HG02588 (cell line): Measurements from ENCODE around the gene PROZ.
"Not testable (repeated sequence)": the region's sequence is repeated elsewhere in the genome, so short reads cannot be mapped to it uniquely, and the experiment has no call there.

Experiments
- ATAC-seq: cut with Tn5 transposase; IDR thresholded peaks from one replicate; pipeline ENCODE4 v1.9.1; 2021; ENCODE audit warnings: mild to moderate bottlenecking, moderate library complexity; ENCODE audit not compliant: unreplicated experiment

Gene PROZ

GRCh38 chr13:113157929-113158747, at the start of gene PROZ:
Gene PROZ, plus strand, starts transcription at chr13:113158648. Its CDS starts 13 bp downstream, at chr13:113158661.
- no peak for ATAC-seq

GRCh38 chr13:113109151-113110047, 49.0 kb upstream of the PROZ start:
- ATAC-seq: no peak

- ATAC-seq: no peak
Observed at GRCh38 chr13:113110048-113110851, 48.2 kb upstream of the PROZ start.

GRCh38 chr13:113110852-113111315, 47.6 kb upstream of the PROZ start:
- no peak for ATAC-seq

- not testable (repeated sequence) for ATAC-seq
Observed at GRCh38 chr13:113111821-113112220, 46.6 kb upstream of the PROZ start.

GRCh38 chr13:113112475-113112874, 46.0 kb upstream of the PROZ start:
- ATAC-seq: not testable (repeated sequence)

- no peak for ATAC-seq
Observed at GRCh38 chr13:113112893-113113845, 45.3 kb upstream of the PROZ start.

GRCh38 chr13:113113846-113114271, 44.6 kb upstream of the PROZ start:
- ATAC-seq: no peak

GRCh38 chr13:113114511-113115362, 43.7 kb upstream of the PROZ start:
- no peak for ATAC-seq

- no peak for ATAC-seq
Observed at GRCh38 chr13:113115363-113116205, 42.9 kb upstream of the PROZ start.

GRCh38 chr13:113116206-113116800, 42.1 kb upstream of the PROZ start:
- no peak for ATAC-seq

GRCh38 chr13:113116871-113117271, 41.6 kb upstream of the PROZ start:
- no peak for ATAC-seq

- ATAC-seq: no peak
Observed at GRCh38 chr13:113117335-113117872, 41.0 kb upstream of the PROZ start.

- ATAC-seq: no peak
Observed at GRCh38 chr13:113117911-113118260, 40.6 kb upstream of the PROZ start.

- no peak for ATAC-seq
Observed at GRCh38 chr13:113118261-113119021, 40.0 kb upstream of the PROZ start.

GRCh38 chr13:113119166-113119821, 39.2 kb upstream of the PROZ start:
- ATAC-seq: no peak
